ENCODE data around the gene AUP1.

- TF ChIP-seq CTCF (IDR thresholded peaks at IDR 0.05) (no peak), POLR2A (IDR thresholded peaks at IDR 0.05) (no peak)
Measured at GRCh38 chr2:74528600-74529356, 728 bp downstream of the AUP1 start.

All from lower leg skin (tissue), 3 donors.